ENCODE results near the gene NOL9. TPM values are rescaled to one million over a fixed set of nuclear protein-coding genes. Genes with fewer than 3 reads are reported as not detected.
A peak's percentile ranks its signal among the peaks of the same experiment; 100 is the strongest.

The NOL9 gene
- total and polyA plus RNA-seq, 2 of the 13 experiments (the other 11 are each of a cell fraction or from before 2014, with no cell fraction given), result 18.0 to 24.7 TPM

DNA sequence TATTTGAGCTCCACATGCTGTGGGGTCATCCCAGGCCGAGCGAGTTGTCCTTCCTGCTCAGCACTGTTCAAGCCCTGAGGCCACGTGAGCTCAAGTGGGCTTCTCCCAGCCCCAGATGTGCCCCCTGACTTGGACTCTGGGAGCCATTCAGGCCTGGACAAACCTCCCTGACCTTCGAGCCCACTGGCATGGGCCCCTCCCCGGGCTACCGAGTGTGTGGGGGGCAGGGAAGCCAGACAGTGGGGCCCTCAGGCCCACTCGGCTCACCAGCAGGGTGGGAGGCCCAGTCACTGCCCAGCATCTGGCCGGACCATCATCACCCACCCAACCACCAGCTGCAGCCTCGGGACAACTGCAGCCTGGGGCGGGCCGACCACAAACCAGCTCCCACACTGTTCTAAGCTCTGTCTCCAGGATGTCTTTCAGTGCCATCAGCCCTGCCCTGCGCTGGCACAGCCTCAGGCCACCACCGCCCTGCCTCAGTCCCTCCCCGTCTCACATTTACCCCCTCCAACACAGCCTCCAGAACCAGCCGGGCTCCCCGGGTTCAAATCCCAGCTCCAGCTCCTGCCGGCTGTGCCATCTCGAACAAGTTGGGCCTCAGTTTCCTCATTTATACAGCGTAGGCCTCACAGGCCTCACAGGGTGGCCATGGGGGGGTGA lies 41.9 kb downstream of the NOL9 start (continued):
- TF ChIP-seq, protein P1, sequence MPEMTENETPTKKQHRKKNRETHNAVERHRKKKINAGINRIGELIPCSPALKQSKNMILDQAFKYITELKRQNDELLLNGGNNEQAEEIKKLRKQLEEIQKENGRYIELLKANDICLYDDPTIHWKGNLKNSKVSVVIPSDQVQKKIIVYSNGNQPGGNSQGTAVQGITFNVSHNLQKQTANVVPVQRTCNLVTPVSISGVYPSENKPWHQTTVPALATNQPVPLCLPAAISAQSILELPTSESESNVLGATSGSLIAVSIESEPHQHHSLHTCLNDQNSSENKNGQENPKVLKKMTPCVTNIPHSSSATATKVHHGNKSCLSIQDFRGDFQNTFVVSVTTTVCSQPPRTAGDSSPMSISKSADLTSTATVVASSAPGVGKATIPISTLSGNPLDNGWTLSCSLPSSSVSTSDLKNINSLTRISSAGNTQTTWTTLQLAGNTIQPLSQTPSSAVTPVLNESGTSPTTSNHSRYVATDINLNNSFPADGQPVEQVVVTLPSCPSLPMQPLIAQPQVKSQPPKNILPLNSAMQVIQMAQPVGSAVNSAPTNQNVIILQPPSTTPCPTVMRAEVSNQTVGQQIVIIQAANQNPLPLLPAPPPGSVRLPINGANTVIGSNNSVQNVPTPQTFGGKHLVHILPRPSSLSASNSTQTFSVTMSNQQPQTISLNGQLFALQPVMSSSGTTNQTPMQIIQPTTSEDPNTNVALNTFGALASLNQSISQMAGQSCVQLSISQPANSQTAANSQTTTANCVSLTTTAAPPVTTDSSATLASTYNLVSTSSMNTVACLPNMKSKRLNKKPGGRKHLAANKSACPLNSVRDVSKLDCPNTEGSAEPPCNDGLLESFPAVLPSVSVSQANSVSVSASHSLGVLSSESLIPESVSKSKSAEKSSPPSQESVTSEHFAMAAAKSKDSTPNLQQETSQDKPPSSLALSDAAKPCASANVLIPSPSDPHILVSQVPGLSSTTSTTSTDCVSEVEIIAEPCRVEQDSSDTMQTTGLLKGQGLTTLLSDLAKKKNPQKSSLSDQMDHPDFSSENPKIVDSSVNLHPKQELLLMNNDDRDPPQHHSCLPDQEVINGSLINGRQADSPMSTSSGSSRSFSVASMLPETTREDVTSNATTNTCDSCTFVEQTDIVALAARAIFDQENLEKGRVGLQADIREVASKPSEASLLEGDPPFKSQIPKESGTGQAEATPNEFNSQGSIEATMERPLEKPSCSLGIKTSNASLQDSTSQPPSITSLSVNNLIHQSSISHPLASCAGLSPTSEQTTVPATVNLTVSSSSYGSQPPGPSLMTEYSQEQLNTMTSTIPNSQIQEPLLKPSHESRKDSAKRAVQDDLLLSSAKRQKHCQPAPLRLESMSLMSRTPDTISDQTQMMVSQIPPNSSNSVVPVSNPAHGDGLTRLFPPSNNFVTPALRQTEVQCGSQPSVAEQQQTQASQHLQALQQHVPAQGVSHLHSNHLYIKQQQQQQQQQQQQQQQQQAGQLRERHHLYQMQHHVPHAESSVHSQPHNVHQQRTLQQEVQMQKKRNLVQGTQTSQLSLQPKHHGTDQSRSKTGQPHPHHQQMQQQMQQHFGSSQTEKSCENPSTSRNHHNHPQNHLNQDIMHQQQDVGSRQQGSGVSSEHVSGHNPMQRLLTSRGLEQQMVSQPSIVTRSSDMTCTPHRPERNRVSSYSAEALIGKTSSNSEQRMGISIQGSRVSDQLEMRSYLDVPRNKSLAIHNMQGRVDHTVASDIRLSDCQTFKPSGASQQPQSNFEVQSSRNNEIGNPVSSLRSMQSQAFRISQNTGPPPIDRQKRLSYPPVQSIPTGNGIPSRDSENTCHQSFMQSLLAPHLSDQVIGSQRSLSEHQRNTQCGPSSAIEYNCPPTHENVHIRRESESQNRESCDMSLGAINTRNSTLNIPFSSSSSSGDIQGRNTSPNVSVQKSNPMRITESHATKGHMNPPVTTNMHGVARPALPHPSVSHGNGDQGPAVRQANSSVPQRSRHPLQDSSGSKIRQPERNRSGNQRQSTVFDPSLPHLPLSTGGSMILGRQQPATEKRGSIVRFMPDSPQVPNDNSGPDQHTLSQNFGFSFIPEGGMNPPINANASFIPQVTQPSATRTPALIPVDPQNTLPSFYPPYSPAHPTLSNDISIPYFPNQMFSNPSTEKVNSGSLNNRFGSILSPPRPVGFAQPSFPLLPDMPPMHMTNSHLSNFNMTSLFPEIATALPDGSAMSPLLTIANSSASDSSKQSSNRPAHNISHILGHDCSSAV (CRISPR knock-in tag; IDR thresholded peaks at IDR 0.05; ENCODE audit: borderline replicate concordance), result no peak
- TF ChIP-seq TEAD3 (CRISPR knock-in tag; optimal IDR thresholded peaks at IDR 0.05; ENCODE audit: borderline replicate concordance), result no peak
- no peak for TF ChIP-seq MAZ (IDR thresholded peaks at IDR 0.05; ENCODE audit: borderline replicate concordance, low read depth, low read length)
- TF ChIP-seq MAZ (CRISPR knock-in tag; IDR thresholded peaks at IDR 0.05; ENCODE audit: low read depth), result no peak
- no peak for TF ChIP-seq RFXAP (CRISPR knock-in tag; IDR thresholded peaks at IDR 0.05; ENCODE audit: borderline replicate concordance)
- TF ChIP-seq SALL2 (CRISPR knock-in tag; IDR thresholded peaks at IDR 0.05), result no peak
- TF ChIP-seq, protein P2, sequence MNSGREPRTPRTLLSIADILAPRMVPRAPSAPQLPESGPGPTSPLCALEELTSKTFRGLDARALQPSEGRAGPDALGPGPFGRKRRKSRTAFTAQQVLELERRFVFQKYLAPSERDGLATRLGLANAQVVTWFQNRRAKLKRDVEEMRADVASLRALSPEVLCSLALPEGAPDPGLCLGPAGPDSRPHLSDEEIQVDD (CRISPR knock-in tag; IDR thresholded peaks at IDR 0.05; ENCODE audit: borderline replicate concordance), result no peak
- no peak for TF ChIP-seq ZNF446 (CRISPR knock-in tag; IDR thresholded peaks at IDR 0.05)
- TF ChIP-seq GTF3A (CRISPR knock-in tag; conservative IDR thresholded peaks at IDR 0.05), result no peak
- no peak for TF ChIP-seq RELA (CRISPR knock-in tag; IDR thresholded peaks at IDR 0.05)
- no peak for TF ChIP-seq TCF7 (IDR thresholded peaks at IDR 0.05; ENCODE audit: low read depth)
- no peak for TF ChIP-seq ZNF614 (CRISPR knock-in tag; IDR thresholded peaks at IDR 0.05; ENCODE audit: borderline replicate concordance)
- TF ChIP-seq, protein P3, sequence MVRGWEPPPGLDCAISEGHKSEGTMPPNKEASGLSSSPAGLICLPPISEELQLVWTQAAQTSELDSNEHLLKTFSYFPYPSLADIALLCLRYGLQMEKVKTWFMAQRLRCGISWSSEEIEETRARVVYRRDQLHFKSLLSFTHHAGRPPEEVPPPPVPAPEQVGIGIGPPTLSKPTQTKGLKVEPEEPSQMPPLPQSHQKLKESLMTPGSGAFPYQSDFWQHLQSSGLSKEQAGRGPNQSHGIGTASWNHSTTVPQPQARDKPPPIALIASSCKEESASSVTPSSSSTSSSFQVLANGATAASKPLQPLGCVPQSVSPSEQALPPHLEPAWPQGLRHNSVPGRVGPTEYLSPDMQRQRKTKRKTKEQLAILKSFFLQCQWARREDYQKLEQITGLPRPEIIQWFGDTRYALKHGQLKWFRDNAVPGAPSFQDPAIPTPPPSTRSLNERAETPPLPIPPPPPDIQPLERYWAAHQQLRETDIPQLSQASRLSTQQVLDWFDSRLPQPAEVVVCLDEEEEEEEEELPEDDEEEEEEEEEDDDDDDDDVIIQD (CRISPR knock-in tag; IDR thresholded peaks at IDR 0.05; ENCODE audit: low read depth), result no peak
- TF ChIP-seq NR3C1 (CRISPR knock-in tag; IDR thresholded peaks at IDR 0.05), result no peak
- no peak for TF ChIP-seq ARNT2 (CRISPR knock-in tag; IDR thresholded peaks at IDR 0.05; ENCODE audit: low read depth)
- TF ChIP-seq MLXIP (CRISPR knock-in tag; IDR thresholded peaks at IDR 0.05; ENCODE audit: borderline replicate concordance), result no peak
- peak; percentile 44 for TF ChIP-seq ZNF781 (CRISPR knock-in tag; IDR thresholded peaks at IDR 0.05; ENCODE audit: borderline replicate concordance, not compliant biosample characterization)
